Mucosa of descending colon (tissue), 3 donors: Measurements from ENCODE around the gene ZNF235. TPM values are rescaled to one million over a fixed set of nuclear protein-coding genes. Genes with fewer than 3 reads are reported as not detected.

Experiments
- ATAC-seq: fragments of 200-7000 bp; cut with Tn5 transposase; one replicate; pipeline ENCODE4 v1.9.1; 2020; ENCODE audit warnings: mild to moderate bottlenecking, moderate library complexity
- DNase-seq, 3 donors: peaks; one replicate each; pipeline ENCODE4 v3.0.0-alpha.2; 2020
- H3K36me3 ChIP-seq: fragments of 200-600 bp; one replicate; pipeline ENCODE4 v1.8.0; 2021; ENCODE audit warnings: low read depth, mild to moderate bottlenecking
- H3K4me1 ChIP-seq: fragments of 200-600 bp; one replicate; pipeline ENCODE4 v1.8.0; 2021; ENCODE audit warnings: low read depth, mild to moderate bottlenecking
- H3K4me3 ChIP-seq: fragments of 200-600 bp; one replicate; pipeline ENCODE4 v1.8.0; 2021; ENCODE audit warnings: mild to moderate bottlenecking
- H3K9me3 ChIP-seq: fragments of 200-600 bp; one replicate; pipeline ENCODE4 v1.8.0; 2021; ENCODE audit warnings: mild to moderate bottlenecking
- CTCF ChIP-seq: fragments of 200-600 bp; IDR thresholded peaks from one replicate; pipeline ENCODE4 v1.8.0; 2022; ENCODE audit warnings: antibody characterized with exemption, mild to moderate bottlenecking
- intact Hi-C, 2 donors: fragments of 100-400 bp; cut with DNase I in 1 of 2; cut with micrococcal nuclease in 1 of 2; formaldehyde crosslinking; loops; one replicate each; pipeline versions ENCODE4 v1.11.0 to v1.11.1; 2022; cut with DNase I, micrococcal nuclease
- total RNA-seq, 3 donors: library from RNA; stranded (reverse); fragmentation: NEBNext Ultra II Directional in 2 of 3; extraction: Animal tissue kit (Norgen Biotek cat#: 25700) in 2 of 3; gene quantifications; one replicate each; pipeline versions ENCODE4 v1.2.1 to v1.2.4, GENCODE V29; 2021 to 2023
- donor health status: DM: no; HTN: no; CAD: no; lungs with moderate emphysema.
- donor health status: DM: no; HTN: no; CAD: no.
- donor health status: DM: no; HTN: yes; CAD: no.

Gene ZNF235
- total RNA-seq, 3 donors from 2014 or later: 5.0 to 11.7 (median 9.8) TPM

DNA sequence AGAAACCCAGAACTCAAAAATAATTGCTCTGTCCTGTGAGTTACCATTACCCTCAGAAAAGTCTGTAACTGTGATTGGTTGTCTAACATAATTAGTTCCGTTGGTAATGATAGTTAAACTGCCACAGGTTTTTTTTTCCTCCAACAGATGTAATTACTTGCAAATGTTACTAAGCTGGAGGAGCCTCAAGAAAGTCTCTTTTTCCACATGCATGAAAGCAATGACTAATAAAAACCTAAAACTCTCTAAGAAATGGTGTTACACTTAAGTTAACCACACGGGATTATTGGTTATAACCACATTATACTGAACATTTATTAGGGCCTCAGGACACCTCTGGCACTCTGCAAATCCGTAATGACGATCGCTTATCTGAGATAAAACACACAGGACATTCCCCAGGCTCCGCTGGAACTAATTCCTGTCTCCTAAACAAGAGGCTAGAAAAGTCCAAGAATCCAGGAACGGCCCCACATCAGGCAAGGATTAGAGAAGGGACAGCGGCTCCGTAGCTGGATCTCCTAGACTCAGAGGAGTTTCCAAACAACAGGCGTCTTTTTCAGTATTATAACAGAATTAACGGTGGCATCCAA, 753 bp downstream of the ZNF235 start:
- no peak for TF ChIP-seq CTCF
- Histone ChIP-seq H3K4me3 (peak overlapping the region; percentile 57), H3K4me1 (no peaks in the 10 kb centered on the region), H3K36me3 (no peaks in the 10 kb centered on the region), H3K9me3 (peaks cover 20% of the 10 kb centered on the region)
- intact Hi-C loops: no loop called here
- ATAC-seq (peak; percentile 48), DNase-seq (peak in 1 of 3 donors; percentile 12)

DNA sequence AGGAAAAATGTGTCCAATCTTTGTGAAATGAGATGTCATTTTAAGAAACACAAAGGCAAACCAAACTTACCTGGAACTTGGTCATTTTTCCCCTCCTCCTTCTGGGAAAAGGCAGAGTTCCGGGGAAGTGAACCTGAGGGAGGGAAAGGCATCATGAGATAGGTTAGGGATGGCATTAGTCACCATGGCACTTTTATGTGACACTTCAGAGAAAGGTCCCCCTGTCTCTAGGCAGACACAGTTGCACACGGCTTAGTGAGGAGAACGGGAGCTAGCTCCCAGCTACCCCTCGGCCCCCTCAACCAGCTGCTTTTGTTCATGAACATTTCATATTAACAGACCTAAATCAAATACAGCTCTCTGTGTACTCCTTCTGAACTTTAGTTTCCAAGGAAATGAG, 1.5 kb downstream of the ZNF235 start:
- intact Hi-C loops: no loop called here
- ATAC-seq: no peak

GRCh38 chr19:44284968-44285367, 19.9 kb downstream of the ZNF235 start:
- TF ChIP-seq CTCF: no peak
- no peak overlapping the region for H3K4me3 ChIP-seq
- ATAC-seq: no peak
- peaks cover 92% of the 10 kb centered on the region for H3K9me3 ChIP-seq
- intact Hi-C loops: no loop called here
- H3K4me1 ChIP-seq: no peaks in the 10 kb centered on the region
- no peak for DNase-seq
- peaks cover 8% of the 10 kb centered on the region for H3K36me3 ChIP-seq

More for the DNA sequence above, 1.5 kb downstream of the ZNF235 start:
- Histone ChIP-seq H3K9me3 (peaks cover 19% of the 10 kb centered on the region), H3K4me3 (no peak overlapping the region), H3K4me1 (no peaks in the 10 kb centered on the region), H3K36me3 (no peaks in the 10 kb centered on the region)
- TF ChIP-seq CTCF: no peak
- no peak for DNase-seq

- no peak for DNase-seq
- H3K4me1 ChIP-seq: no peaks in the 10 kb centered on the region
- intact Hi-C loops: no loop called here
- no peak for TF ChIP-seq CTCF
- peaks cover 93% of the 10 kb centered on the region for H3K9me3 ChIP-seq
- H3K4me3 ChIP-seq: no peak overlapping the region
- ATAC-seq: no peak
- no peaks in the 10 kb centered on the region for H3K36me3 ChIP-seq
Measured at GRCh38 chr19:44282846-44283245, 22.0 kb downstream of the ZNF235 start.

- Histone ChIP-seq H3K4me1 (no peaks in the 10 kb centered on the region), H3K9me3 (peaks cover 92% of the 10 kb centered on the region), H3K36me3 (no peaks in the 10 kb centered on the region), H3K4me3 (no peak overlapping the region)
- DNase-seq: no peak
- ATAC-seq: no peak
- no peak for TF ChIP-seq CTCF
- intact Hi-C loops: no loop called here
Measured at GRCh38 chr19:44280916-44281315, 23.9 kb downstream of the ZNF235 start.
